ENCODE measurements around the gene RFC4. TPM values are rescaled to one million over a fixed set of nuclear protein-coding genes. Genes with fewer than 3 reads are reported as not detected.

Gene RFC4
- total and polyA plus RNA-seq, 9 of the 15 experiments (the other 6 are each of a cell fraction or from before 2014, with no cell fraction given) = 105 to 227 (median 180) TPM

GRCh38 chr3:186784820-186785494 is 21.3 kb downstream of the RFC4 start (continued):
- TF ChIP-seq RBM22 (IDR thresholded peaks at IDR 0.05; ENCODE audit: low read depth, low read length, poor library complexity, severe bottlenecking) (peak; percentile 44), ZNF143 (CRISPR knock-in tag; IDR thresholded peaks at IDR 0.05) (no peak), NFXL1 (CRISPR knock-in tag; IDR thresholded peaks at IDR 0.05) (0 out of 2 replicates have a peak, but pooled peaks have one; percentile 8), RBFOX2 (IDR thresholded peaks at IDR 0.05; ENCODE audit: low read depth, low read length) (peak; percentile 72), POLR2A (conservative IDR thresholded peaks at IDR 0.05) (0 out of 2 replicates have a peak, but pooled peaks have one; percentile 15), SIRT6 (IDR thresholded peaks at IDR 0.05; ENCODE audit: low read depth, low read length) (peak; percentile 61), POLR2AphosphoS5 (IDR thresholded peaks at IDR 0.05; ENCODE audit: control insufficient read depth, insufficient read depth, low read depth, low read length) (0 out of 2 replicates have a peak, but pooled peaks have one; percentile 6), ZC3H11A (IDR thresholded peaks at IDR 0.05; ENCODE audit: low read depth, low read length) (no peak), HNRNPUL1 (IDR thresholded peaks at IDR 0.05; ENCODE audit: low read length) (0 out of 2 replicates have a peak, but pooled peaks have one; percentile 67), ZNF785 (CRISPR knock-in tag; IDR thresholded peaks at IDR 0.05) (no peak), HNRNPL (IDR thresholded peaks at IDR 0.05; ENCODE audit: low read depth, low read length) (peak; percentile 89), ZNF324 (CRISPR knock-in tag; IDR thresholded peaks at IDR 0.05) (no peak), ILF3 (IDR thresholded peaks at IDR 0.05; ENCODE audit: borderline replicate concordance) (peak; percentile 40; the same call in 1 of the 2 replicates), KAT8 (IDR thresholded peaks at IDR 0.05; ENCODE audit: low read depth) (no peak), CTBP1 (IDR thresholded peaks at IDR 0.05; ENCODE audit: borderline replicate concordance) (no peak), CBX5 (IDR thresholded peaks at IDR 0.05; ENCODE audit: borderline replicate concordance, low read depth) (no peak), KAT2B (IDR thresholded peaks at IDR 0.05; ENCODE audit: low read depth, low read length) (no peak), HMG20A (CRISPR knock-in tag; conservative IDR thresholded peaks at IDR 0.05) (no peak), RBM15 (IDR thresholded peaks at IDR 0.05; ENCODE audit: insufficient read depth, low read length) (no peak), RFX7 (CRISPR knock-in tag; IDR thresholded peaks at IDR 0.05) (no peak), SMC3 (conservative IDR thresholded peaks at IDR 0.05; ENCODE audit: insufficient read depth, low read depth, low read length) (no peak), NCOA4 (IDR thresholded peaks at IDR 0.05; ENCODE audit: partially characterized antibody) (no peak)

All from K562 (cell line).